Stimulated activated CD8-positive, alpha-beta memory T cell treated with anti-CD3 and anti-CD28 coated beads, Interleukin-4, amount 100 ng/mL, for 48 hours (primary cell): ENCODE data around the gene PKDREJ.
A peak's percentile ranks its signal among the peaks of the same experiment; 100 is the strongest.

ENCODE experiments used
- DNase-seq: peaks from one replicate; pipeline ENCODE4 v3.0.0-alpha.2; 2020

Gene PKDREJ

GRCh38 chr22:46237453-46238124, 25.6 kb downstream of the PKDREJ start:
- DNase-seq: no peak

- no peak for DNase-seq
Measured at GRCh38 chr22:46234969-46235368, 28.2 kb downstream of the PKDREJ start.

DNA sequence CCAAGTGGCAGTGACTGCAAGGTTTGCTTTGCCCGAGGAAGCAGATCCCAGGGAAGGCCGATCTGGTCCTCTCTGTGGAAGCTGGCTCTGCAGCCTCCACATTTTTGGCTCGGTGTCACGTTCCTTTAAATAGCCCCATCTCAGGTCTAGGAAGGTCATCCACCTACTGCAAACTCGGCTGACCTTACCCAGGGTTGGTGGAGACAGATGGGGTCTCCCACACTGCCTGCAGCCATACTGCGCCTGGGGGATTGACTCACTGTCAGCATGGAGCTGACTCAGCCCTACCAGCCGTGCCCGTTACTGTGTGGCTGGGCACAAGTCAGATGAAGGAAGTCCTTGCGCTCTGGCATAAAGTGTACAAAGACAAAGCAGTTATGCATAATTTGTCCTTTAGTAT, 29.9 kb downstream of the PKDREJ start:
- DNase-seq: no peak

- no peak for DNase-seq
Measured at GRCh38 chr22:46230262-46230901, 32.8 kb downstream of the PKDREJ start.

DNA sequence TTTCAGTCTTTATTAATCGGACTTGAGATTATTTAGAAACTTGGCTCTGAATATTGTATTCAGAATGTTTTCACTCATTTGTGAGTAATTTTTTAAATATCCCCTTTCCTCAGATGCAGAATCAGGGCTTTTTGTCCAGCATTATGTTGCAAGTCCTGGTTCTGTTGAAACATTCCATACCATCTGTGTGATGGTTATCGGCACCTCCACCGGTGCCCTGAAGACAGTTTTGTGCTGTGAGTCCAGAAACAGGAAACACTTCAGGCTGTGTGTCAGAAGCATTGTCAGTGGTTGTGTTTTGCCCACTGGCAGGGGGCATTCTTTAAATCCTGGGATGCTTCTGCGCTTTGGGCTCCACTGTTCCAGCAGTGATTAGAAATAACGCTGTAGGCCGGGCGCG, 33.4 kb downstream of the PKDREJ start:
- DNase-seq: no peak

- DNase-seq: no peak
Measured at GRCh38 chr22:46226577-46226976, 36.6 kb downstream of the PKDREJ start.

DNA sequence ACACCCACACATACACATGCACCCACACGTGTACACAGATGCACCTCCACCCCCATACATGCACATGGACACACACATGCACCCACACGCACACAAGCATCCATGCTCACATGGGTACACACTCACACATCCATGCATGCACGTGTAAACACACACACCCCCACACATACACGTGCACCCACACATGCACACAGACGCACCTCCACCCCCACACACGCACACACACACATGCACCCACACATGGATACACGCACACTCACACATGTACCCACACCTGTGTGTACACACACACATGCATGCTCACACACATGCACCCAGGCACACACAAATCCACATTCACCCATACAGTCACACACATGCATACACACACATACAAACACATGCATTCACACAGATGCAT, 37.5 kb downstream of the PKDREJ start:
- no peak for DNase-seq

GRCh38 chr22:46224898-46225290, 38.2 kb downstream of the PKDREJ start:
- DNase-seq: no peak

DNA sequence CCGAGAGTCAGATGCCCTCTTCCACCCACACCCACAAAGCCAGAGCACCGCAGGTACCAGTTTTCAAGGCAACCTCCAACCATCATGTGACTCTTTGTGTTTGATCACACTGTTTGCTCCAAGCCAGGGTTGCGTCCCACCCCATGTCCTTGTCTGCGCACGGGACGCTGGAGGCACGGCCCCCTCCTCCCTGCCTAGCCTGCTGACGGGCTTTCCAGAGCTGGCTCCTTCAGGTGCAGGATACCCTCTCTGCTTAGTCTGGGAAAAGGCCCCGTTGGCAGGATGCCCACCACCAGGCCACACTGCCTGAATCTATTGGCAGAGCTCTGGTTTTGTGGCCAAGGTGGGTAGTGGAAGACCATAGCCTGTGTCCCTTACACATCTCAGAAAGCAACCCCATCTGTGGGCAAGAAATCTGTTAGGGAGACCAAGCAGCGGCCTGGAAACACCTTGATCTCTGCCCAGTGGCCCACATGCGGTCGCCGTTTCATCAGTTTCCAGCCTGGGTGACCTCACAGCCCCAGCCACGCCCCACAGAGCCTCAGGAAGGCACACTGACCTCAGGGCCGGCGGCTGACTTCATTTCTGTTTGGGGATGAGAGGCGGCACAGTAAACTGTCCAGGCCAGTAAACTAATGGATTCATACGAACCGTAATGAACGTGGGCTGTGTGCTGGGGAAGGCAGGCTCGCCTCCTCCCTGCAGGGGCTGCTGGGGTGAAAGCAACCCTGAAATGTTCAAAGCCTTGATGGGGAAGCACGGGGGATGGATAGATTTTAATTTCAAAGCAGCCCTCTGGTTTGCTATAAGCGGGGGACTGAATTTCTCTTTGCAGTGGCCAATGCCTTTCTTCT, 38.9 kb downstream of the PKDREJ start:
- no peak for DNase-seq

DNA sequence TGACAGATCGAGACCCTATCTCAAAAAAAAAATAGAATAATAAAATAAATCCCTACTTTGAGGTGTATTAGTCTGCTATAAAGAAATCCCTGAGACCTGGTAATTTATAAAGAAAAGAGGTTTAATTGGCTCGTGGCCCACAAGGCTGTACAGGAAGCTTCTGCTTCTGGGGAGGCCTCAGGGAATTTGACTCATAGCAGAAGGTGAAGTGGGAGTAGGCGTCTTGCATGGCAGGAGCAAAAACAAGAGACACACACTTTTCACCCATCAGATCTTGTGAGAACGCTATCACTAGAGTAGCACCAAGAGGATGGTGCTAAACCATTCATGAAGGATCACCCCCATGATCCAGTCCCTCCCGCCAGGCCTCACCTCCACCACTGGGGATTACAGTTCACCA, 42.2 kb downstream of the PKDREJ start:
- no peak for DNase-seq

- no peak for DNase-seq
Measured at GRCh38 chr22:46219636-46220035, 43.5 kb downstream of the PKDREJ start.

- no peak for DNase-seq
Measured at GRCh38 chr22:46214616-46215015, 48.5 kb downstream of the PKDREJ start.

DNA sequence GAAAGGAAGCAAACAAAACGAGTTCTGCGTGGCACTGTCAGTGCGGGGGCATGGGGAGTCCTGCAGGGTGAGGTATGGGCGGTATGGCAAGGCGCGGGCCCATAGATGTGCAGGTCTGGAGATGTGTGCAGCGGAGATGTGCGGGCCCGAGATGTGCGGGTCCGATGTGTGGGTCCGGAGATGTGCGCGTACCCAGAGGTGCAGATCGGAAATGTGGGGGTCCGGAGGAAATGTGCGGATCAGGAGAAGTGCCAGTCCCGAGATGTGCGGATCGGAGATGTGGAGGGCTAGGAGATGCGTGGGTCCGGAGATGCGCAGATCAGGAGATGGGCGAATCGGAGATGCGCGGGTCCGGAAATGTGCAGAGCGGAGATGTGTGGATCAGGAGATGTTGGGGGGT, 49.0 kb downstream of the PKDREJ start:
- DNase-seq: no peak

DNA sequence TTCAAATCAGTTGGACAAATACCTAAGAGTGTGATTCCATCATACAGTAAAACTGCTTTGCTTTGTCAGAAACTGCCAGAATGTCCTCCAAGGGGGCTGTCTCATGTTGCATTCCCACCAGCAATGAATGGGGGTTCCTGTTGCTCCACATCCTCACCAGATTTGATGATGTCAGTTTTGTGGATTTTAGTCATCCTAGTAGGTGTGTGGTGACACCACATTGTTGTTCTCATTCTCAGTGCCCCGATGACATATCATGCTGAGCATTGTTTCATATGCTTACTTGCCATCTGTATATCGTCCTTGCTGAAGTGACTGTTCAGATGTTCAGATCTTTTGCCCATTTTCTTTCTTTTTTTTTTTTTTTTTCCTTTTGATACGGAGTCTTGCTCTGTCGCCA, 50.1 kb downstream of the PKDREJ start:
- DNase-seq: peak; percentile 27

DNA sequence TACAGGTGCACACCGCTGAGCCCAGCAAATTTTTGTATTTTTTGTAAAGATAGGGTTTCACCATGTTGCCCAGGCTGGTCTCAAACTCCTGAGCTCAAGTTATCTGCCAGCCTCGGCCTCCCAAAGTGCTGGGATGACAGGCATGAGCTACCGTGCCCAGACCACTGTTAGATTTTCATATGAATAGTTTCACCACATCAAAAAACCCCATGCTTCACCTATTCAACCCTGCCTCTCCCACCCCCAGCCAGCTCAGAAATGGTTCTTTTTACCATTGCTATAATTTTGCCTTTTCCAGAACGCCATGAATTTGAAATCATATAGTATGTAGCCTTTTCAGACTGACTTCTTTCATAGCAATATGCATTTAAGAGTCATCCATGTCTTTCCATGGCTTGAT, 50.9 kb downstream of the PKDREJ start:
- DNase-seq: peak; percentile 27

DNA sequence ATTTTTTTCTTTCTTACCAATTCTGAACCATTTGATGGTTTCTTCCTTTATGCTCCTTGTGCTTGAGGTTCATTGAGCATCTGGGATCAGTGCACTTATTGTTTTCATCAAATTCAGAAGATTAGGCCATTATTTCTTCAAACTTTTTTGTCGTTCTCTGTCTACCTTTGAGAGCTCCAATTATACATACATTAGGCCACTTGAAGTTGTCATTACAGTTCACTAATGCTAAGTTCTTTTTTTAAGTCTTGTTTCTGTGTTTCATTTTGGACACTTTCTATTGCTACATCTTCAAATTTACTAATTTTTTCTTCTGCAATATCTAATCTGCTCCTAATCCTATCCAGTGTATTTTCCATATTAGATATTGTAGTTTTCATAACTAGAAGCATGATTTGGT, 53.9 kb downstream of the PKDREJ start:
- DNase-seq: no peak
